IMR-90 (cell line): Measurements from ENCODE around the gene C13orf46. TPM values are rescaled to one million over a fixed set of nuclear protein-coding genes. Genes with fewer than 3 reads are reported as not detected.

Experiments
- ATAC-seq: fragments of 200-7000 bp; cut with Tn5 transposase; 2 replicates; pipeline ENCODE4 v1.9.1; 2020; ENCODE audit warnings: low read depth, mild to moderate bottlenecking, moderate library complexity
- BruUV-seq: library from RNA; stranded (reverse); fragments of 400-500 nt; replicated peaks from 2 replicates; lab custom pipeline; 2021; lab: Mats Ljungman, UMichigan
- CTCF ChIA-PET: fragments of 300-600 bp; formaldehyde crosslinking; extraction: SDS; loops from one replicate; lab custom pipeline; 2021; ENCODE audit warnings: antibody characterized with exemption; lab: Yijun Ruan, JAX
- POLR2A ChIA-PET: fragments of 300-600 bp; sonication (Branson Sonifier 250); formaldehyde crosslinking; loops from one replicate; lab custom pipeline; 2022; ENCODE audit warnings: antibody characterized with exemption; ENCODE audit not compliant: unreplicated experiment; lab: Charles Lee
- DNase-seq: peaks from one replicate; pipeline ENCODE4 v3.0.0; 2013
- H2AFZ ChIP-seq: replicated peaks from 2 replicates; pipeline ENCODE3; 2013; ENCODE audit warnings: low read length, mild to moderate bottlenecking; ENCODE audit not compliant: poor library complexity
- H2AK5ac ChIP-seq: 2 replicates; pipeline ENCODE4 v1.6.1; 2013; ENCODE audit warnings: low read depth, low read length, inconsistent platforms
- H2AK9ac ChIP-seq: replicated peaks from 2 replicates; pipeline ENCODE3; 2013; ENCODE audit warnings: mild to moderate bottlenecking, low read depth, low read length, moderate library complexity; ENCODE audit not compliant: poor library complexity
- H2BK120ac ChIP-seq: 2 replicates; pipeline ENCODE4 v1.6.1; 2013; ENCODE audit warnings: low read depth, low read length, inconsistent platforms
- H2BK15ac ChIP-seq: 3 replicates; pipeline ENCODE4 v1.6.1; 2013; ENCODE audit warnings: low read depth, low read length, inconsistent platforms
- H2BK20ac ChIP-seq: 2 replicates; pipeline ENCODE4 v1.6.1; 2013; ENCODE audit warnings: low read depth, mild to moderate bottlenecking, inconsistent platforms, low read length, moderate library complexity
- H2BK5ac ChIP-seq: 2 replicates; pipeline ENCODE4 v1.6.1; 2013; ENCODE audit warnings: mild to moderate bottlenecking, low read depth, low read length, inconsistent platforms; ENCODE audit not compliant: poor library complexity, severe bottlenecking
- H3K14ac ChIP-seq: replicated peaks from 2 replicates; pipeline ENCODE4 v1.6.1; 2013; ENCODE audit warnings: low read depth, low read length, inconsistent platforms
- H3K18ac ChIP-seq: 2 replicates; pipeline ENCODE4 v1.6.1; 2013; ENCODE audit warnings: low read depth, low read length, control low read depth
- H3K23ac ChIP-seq: 2 replicates; pipeline ENCODE4 v1.6.1; 2013; ENCODE audit warnings: low read depth, low read length, inconsistent platforms
- H3K27ac ChIP-seq: 2 replicates; pipeline ENCODE4 v1.5.1; 2013; ENCODE audit warnings: mild to moderate bottlenecking, control low read depth, low read length; ENCODE audit not compliant: insufficient read depth
- H3K27me3 ChIP-seq: 2 replicates; pipeline ENCODE4 v1.6.1; 2013; ENCODE audit warnings: low read length; ENCODE audit not compliant: control insufficient read depth, insufficient read depth
- H3K36me3 ChIP-seq: 2 replicates; pipeline ENCODE4 v1.6.1; 2013; ENCODE audit warnings: low read length, mixed read lengths; ENCODE audit not compliant: control insufficient read depth, insufficient read depth
- H3K4ac ChIP-seq: 2 replicates; pipeline ENCODE4 v1.6.1; 2013; ENCODE audit warnings: low read depth, low read length, inconsistent platforms
- H3K4me1 ChIP-seq: 2 replicates; pipeline ENCODE4 v1.6.1; 2013; ENCODE audit warnings: low read length, mixed read lengths; ENCODE audit not compliant: control insufficient read depth, insufficient read depth
- H3K4me2 ChIP-seq: 2 replicates; pipeline ENCODE4 v1.6.1; 2013; ENCODE audit warnings: low read depth, mild to moderate bottlenecking, control low read depth, low read length, moderate library complexity
- H3K4me3 ChIP-seq: 2 replicates; pipeline ENCODE4 v1.5.1; 2013; ENCODE audit warnings: low read depth, mild to moderate bottlenecking, control low read depth, low read length, moderate library complexity; ENCODE audit not compliant: insufficient read depth
- H3K56ac ChIP-seq: 2 replicates; pipeline ENCODE4 v1.6.1; 2013; ENCODE audit warnings: low read length, inconsistent platforms; ENCODE audit not compliant: insufficient read depth; ENCODE audit errors: extremely low read depth
- H3K79me1 ChIP-seq, 2 experiments: 2 replicates each; pipeline ENCODE4 v1.6.1; 2013; ENCODE audit warnings: low read length in 2 of 2, inconsistent platforms in 1 of 2, low read depth in 1 of 2
- H3K9ac ChIP-seq: 2 replicates; pipeline ENCODE4 v1.6.1; 2013; ENCODE audit warnings: low read depth, low read length, control low read depth
- H3K9me1 ChIP-seq: 2 replicates; pipeline ENCODE4 v1.6.1; 2013; ENCODE audit warnings: low read length, inconsistent platforms; ENCODE audit not compliant: insufficient read depth
- H3K9me3 ChIP-seq: 2 replicates; pipeline ENCODE4 v1.6.1; 2013; ENCODE audit warnings: low read length; ENCODE audit not compliant: control insufficient read depth, insufficient read depth
- H4K20me1 ChIP-seq: 2 replicates; pipeline ENCODE4 v1.6.1; 2013; ENCODE audit warnings: low read length, inconsistent platforms; ENCODE audit not compliant: insufficient read depth
- H4K5ac ChIP-seq: 2 replicates; pipeline ENCODE4 v1.6.1; 2013; ENCODE audit warnings: mild to moderate bottlenecking, low read depth, low read length, control low read depth
- H4K8ac ChIP-seq, 2 experiments: 2 replicates each; pipeline ENCODE4 v1.6.1; 2013; ENCODE audit warnings: low read depth in 2 of 2, low read length in 2 of 2, control low read depth in 1 of 2, inconsistent platforms in 1 of 2
- H4K91ac ChIP-seq: 2 replicates; pipeline ENCODE4 v1.6.1; 2013; ENCODE audit warnings: low read depth, low read length, inconsistent platforms; ENCODE audit not compliant: insufficient read depth
- RFX5 ChIP-seq: IDR thresholded peaks from 2 replicates; pipeline ENCODE4 v1.8.0; 2012; ENCODE audit warnings: low read depth, mild to moderate bottlenecking, low read length, moderate library complexity
- USF2 ChIP-seq: fragments of 150-350 bp; IDR thresholded peaks from 2 replicates; pipeline ENCODE4 v1.6.1; 2017; ENCODE audit warnings: mild to moderate bottlenecking, antibody characterized with exemption, low read length, low read depth
- WGBS, 2 experiments: methylation state at CpG; one replicate each; pipeline versions ENCODE4 v1.1.5 to v1.1.7; 2013; ENCODE audit warnings: missing lambda C conversion rate in 2 of 2; ENCODE audit not compliant: insufficient read length in 1 of 2; ENCODE audit errors: extremely low coverage in 2 of 2; 5-methylcytosine and 5-hydroxymethylcytosine counted together
- dilution Hi-C: fragments of 300-500 bp; cut with HindIII; formaldehyde crosslinking; loops from one replicate; pipeline ENCODE4 v1.14.3; 2018; ENCODE audit warnings: low sequenced_read_pairs; ENCODE audit not compliant: unreplicated experiment
- in situ Hi-C: fragments of 300-500 bp; cut with MboI; formaldehyde crosslinking; loops from 3 replicates; pipeline ENCODE4 v1.14.3; 2019; ENCODE audit warnings: low sequenced_read_pairs, inconsistent platforms, mixed read lengths
- intact Hi-C: fragments of 100-400 bp; cut with micrococcal nuclease; formaldehyde crosslinking; loops from 2 replicates; pipeline ENCODE4 v1.10.0; 2022
- polyA plus RNA-seq, 3 experiments: library from polyadenylated mRNA; depleted of rRNA; stranded (reverse); fragments of >200 nt; gene quantifications; 2 replicates each; pipeline ENCODE4 v1.2.3, GENCODE V29; 2012; ENCODE audit warnings: low replicate concordance in 1 of 3
- total RNA-seq: library from RNA; depleted of rRNA; stranded (reverse); fragments of >200 nt; gene quantifications from 2 replicates; pipeline ENCODE4 v1.2.3, GENCODE V29; 2012

The C13orf46 gene
- total and polyA plus RNA-seq, 2 of the 4 experiments (the other 2 are of a cell fraction), result under 0.01 to 2.1 TPM

- in situ Hi-C loops, result no loop called here
- CTCF ChIA-PET, result no interaction called here
These were observed 717 bp upstream of the C13orf46 start for GRCh38 chr13:113974304-113975281.

More at GRCh38 chr13:113974304-113975281, 717 bp upstream of the C13orf46 start:
- dilution Hi-C loops (no loop called here), intact Hi-C loops (no loop called here)
- 0 out of 2 replicates have a peak overlapping the region, but pooled peaks have one; percentile 14 for H4K91ac ChIP-seq
- POLR2A ChIA-PET, result no interaction called here
- no peak overlapping the region for H4K5ac ChIP-seq
- H3K14ac ChIP-seq, result no peak overlapping the region
- no peak overlapping the region for H2AFZ ChIP-seq
- H3K18ac ChIP-seq, result no peak overlapping the region
- peaks cover 17% of the 10 kb centered on the region for H3K9me1 ChIP-seq
- H3K23ac ChIP-seq, result no peak overlapping the region
- no peak overlapping the region for H3K9ac ChIP-seq
- H2AK5ac ChIP-seq, result no peak overlapping the region
- H3K4me1 ChIP-seq, result peaks cover 12% of the 10 kb centered on the region
- peaks cover 12% of the 10 kb centered on the region; the same call in 1 of the 2 replicates for H4K20me1 ChIP-seq
- H4K8ac ChIP-seq, result no peak overlapping the region
- 95% methylated on average over 30 of the region's 56 CpGs; no CpG with 5 or more reads in 1 of the 2 experiments for WGBS, 2 experiments
- H3K27me3 ChIP-seq, result no peaks in the 10 kb centered on the region
- H3K4ac ChIP-seq, result no peak overlapping the region
- no peak overlapping the region for H2BK120ac ChIP-seq
- BruUV-seq, result no TSS peak
- H3K36me3 ChIP-seq, result peaks cover 61% of the 10 kb centered on the region
- no peak overlapping the region for H2BK20ac ChIP-seq
- H3K27ac ChIP-seq, result no peak overlapping the region
- H3K9me3 ChIP-seq, result no peaks in the 10 kb centered on the region
- H3K4me3 ChIP-seq, result no peak overlapping the region
- no peak overlapping the region for H2BK5ac ChIP-seq
- peak overlapping the region; percentile 82 for H2AK9ac ChIP-seq
- H3K56ac ChIP-seq, result no peak overlapping the region
- TF ChIP-seq RFX5 (no peak), USF2 (no peak)
- ATAC-seq (no peak), DNase-seq (no peak)
- no peak overlapping the region for H2BK15ac ChIP-seq
- peaks cover 17 to 75% of the 10 kb centered on the region in 2 experiments for H3K79me1 ChIP-seq
- no peak overlapping the region for H3K4me2 ChIP-seq
